GM18508 (cell line): ENCODE data around the gene CLECL1.

Source experiments
- ATAC-seq: cut with Tn5 transposase; IDR thresholded peaks from one replicate; pipeline ENCODE4 v1.9.1; 2021; ENCODE audit warnings: moderate number of reproducible peaks; ENCODE audit not compliant: insufficient read depth, unreplicated experiment

The CLECL1 gene

DNA sequence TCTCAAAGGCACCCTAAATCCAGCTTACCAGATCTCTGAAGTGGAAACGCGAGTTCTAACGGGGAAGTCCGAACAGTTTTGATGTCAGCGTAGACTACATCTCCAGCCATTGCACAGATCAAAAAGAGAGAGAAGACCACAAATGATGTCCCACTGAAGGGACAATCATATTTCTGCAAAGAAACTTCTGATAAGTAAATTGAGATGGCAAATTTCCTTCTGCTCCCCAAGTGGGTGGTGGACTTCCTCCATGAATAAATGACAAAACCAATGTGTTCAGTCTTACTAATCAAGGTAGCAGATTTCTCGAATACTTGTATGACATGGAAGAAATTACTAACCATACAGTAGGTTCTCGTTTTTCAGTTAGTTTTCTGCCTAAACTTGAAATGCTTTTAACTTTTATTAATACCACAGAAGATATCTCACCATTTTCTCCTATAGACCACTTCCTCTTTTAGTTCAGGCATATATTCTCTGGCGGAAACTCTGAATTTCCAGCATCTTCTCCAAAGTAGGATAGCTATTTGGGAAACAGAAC is at the start of gene CLECL1:
TSS of gene CLECL1 (minus strand) at position 177 of the 541 bp plus-strand sequence.
- no peak for ATAC-seq

DNA sequence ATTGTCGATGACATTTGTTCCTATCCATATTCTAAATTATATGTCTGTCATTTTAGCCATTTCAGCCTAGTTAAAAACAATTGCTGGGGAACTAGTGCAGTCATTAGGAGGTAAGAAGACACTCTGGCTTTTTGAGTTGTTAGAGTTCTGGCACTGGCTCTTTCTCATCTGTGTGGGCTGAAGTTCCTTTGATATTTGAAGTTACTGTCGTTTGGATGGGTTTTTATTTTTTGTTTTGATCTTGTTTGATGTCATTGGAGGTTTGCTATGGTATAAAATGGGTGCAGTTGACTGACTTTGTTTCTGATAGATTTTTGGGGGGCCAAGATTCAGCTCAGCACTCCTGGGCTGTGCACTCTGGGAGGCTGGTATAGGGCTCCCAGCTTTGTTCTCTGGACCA is 48.5 kb upstream of the CLECL1 start:
- ATAC-seq, result no peak

GRCh38 chr12:9779209-9779608 is 46.3 kb upstream of the CLECL1 start:
- ATAC-seq, result no peak

DNA sequence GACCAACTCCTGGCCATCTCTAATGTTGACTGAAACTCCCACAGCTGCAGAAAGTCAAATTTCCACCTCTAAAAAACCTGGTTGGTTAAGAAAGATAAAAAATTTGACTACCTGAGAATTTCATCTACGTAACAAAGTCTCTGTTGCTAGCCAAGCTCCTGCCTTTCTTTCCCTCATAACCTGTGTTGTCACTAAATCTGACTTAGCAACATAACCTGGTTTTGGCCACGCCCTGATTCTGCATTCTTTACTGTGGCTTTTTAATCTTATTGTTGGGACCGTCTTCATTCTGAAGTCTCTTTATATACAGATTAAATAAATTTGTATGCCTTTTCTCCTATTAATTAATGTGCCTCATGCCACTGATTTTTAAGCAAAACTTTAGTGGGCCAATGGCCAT is 43.9 kb upstream of the CLECL1 start:
- no peak for ATAC-seq

DNA sequence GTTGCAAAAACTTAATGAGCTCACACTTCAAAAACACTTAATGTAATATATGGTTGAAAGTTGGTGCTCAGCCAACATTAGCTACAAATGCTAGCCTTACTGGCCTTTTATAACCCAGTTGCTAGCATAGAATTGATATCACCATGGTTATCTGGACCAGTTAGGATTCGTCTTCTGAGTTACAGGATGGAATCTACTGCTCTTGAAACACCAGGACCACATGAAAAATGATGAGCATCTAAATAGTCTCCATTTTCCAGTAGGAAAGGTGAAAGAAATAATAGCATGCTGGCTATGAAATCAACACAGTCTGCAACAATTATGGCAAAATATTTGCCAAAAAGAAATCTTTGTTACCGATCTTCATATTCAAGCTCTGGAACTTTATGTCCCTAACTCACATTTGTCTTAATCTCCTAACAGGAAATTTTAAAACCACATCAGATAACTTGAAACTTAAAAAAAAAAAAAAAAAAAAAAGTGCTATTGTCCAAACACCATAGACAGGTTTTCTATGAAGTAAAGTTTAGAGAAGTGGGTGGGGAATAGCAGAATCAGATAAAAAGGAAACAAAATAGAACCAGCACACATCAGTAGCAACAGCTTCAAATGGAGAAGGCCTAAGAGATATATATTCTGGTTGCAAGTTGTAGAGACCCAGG is 40.5 kb upstream of the CLECL1 start:
- no peak for ATAC-seq

- no peak for ATAC-seq
Observed at GRCh38 chr12:9763025-9763424, 30.1 kb upstream of the CLECL1 start.

- ATAC-seq, result no peak
Observed at GRCh38 chr12:9762369-9762768, 29.5 kb upstream of the CLECL1 start.

DNA sequence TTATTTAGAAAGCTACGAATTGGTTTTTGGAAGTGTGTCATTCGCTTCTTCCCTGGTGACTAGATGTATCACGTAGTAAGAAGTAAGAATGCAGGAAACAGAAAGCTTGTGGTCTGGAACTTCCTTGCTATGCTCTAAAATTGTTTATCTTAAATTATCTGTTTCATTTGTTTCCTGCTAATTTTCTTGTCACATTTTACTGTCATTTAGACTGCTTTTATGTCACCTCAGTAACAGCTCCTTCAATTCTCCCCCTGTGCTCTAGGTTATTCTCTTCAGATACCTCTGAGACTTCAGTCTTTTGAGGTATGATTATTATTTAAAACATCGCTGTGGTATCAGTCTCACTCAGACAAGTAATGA is 28.5 kb upstream of the CLECL1 start:
- ATAC-seq, result no peak

DNA sequence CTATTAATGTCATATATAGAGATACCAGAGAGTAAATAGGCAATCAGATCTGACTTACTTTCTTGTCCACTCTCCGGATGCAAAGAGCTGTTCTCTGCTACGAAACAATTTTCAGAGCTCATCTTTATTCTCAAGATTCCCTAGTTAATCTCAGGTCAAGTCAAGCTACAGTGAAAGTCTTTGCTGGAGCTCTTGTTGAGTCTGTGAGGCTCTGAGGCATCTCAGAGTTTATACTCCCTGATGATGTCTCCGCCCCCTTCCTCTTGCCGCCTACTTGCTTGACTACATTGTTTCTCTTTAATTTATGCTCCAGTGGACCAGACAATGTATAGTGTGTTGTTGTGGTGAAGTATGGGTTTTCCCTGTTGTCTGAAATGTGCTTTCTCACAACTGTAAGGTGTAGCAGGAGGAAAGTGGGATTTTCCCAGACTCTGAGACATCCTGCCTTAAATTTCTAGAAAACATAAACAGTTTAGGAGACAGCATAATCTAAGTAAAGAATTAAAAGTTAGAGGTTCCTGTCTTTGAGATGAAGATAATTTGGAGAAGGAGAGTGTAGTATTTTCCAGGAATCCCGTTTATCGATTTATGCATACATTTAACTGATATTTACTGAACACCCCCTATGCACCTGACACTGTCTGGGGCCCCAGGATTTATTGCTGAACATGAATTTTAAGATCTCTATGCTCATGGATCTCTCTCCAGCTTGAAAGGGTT is 28.0 kb upstream of the CLECL1 start, which contains the start of gene CD69:
TSS of gene CD69 (minus strand) at position 203 of the 720 bp plus-strand sequence. CDS start at position 122, 81 bp downstream.
- no peak for ATAC-seq

GRCh38 chr12:9760120-9760519 is 27.2 kb upstream of the CLECL1 start:
- no peak for ATAC-seq

DNA sequence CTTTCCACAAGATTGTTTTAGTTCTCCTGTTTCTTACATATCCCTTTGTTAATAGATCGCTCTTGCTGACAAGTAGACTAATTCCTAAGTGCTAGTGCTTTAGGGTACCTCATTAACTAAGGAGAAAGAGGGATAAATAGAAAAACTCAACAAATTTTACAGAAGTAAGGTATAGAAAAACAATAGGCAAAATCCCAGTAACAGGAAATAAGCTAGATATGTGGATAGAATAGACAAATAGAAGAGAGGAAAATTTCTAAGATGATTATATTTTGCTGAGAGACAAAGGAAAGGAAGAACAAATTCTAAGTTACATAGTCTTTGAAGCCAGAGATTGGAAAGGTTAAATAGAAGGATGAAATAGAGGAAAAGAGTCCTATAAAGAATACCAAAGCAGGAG is 26.8 kb upstream of the CLECL1 start:
- no peak for ATAC-seq

DNA sequence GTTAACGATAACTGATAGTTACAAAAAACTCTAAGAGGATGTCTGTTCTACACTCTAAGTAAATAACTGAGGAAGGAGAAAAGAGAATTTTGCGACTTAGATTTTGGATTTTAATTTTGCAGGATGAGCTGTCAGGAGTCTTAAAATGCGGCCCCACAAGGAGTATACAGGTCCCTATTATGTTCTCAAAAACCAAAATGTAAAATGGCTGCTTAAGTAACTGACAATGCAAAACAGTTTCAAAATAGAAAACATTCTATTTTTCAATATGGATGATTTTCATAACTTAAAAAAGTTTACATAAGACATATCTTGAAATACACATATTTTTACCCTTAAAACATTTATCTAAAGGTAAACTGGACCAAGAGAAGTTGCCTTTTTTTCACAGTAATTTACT is 25.2 kb upstream of the CLECL1 start:
- no peak for ATAC-seq

DNA sequence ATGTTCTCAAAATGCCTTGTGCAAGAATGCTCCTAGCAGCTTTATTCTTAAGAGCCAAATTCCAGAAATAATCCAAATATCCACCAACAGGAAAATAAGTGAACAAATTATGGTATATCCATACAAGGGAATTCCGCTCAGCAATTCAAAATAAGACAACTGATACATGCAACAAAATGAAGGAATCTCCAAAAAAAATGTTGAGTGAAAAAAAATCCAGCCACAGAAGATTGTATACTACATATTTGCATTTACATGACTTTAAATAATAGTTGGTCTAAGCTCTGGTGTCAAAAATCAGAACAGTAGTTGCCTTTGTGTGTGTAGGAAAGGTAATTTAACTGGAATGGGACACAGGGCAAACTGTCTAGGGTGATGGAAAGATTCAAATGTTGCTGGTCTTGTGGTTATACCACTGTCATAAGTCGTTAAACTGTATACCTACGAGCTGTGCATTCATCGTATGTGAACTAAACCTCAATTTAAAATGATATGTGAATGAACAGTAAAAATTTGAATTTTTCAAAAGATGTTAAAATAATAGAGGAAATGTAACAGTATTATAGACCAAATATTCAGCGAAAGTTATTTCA is 24.6 kb upstream of the CLECL1 start:
- ATAC-seq, result no peak

GRCh38 chr12:9756706-9757105 is 23.8 kb upstream of the CLECL1 start:
- ATAC-seq, result no peak

DNA sequence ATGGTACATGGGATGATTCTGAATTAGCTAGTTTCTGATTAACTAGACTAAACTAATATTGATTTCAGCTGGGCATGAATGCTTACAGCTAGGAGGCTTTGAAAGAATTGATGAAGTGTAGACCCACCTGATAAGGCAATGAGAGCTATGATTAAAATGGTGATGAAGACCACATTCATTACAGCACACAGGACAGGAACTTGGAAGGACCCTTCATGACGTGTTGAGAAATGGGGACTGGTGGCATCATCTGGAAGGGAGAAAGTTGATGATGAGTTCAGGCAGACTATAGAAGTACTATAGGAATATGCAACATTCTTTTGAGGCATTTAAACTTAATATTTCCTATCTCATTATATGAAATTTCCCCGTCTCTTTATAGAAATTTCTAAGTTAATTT is 23.3 kb upstream of the CLECL1 start:
- no peak for ATAC-seq

- no peak for ATAC-seq
Observed at GRCh38 chr12:9755567-9755966, 22.7 kb upstream of the CLECL1 start.

GRCh38 chr12:9755035-9755434 is 22.1 kb upstream of the CLECL1 start:
- no peak for ATAC-seq

- ATAC-seq, result no peak
Observed at GRCh38 chr12:9754099-9754927, 21.4 kb upstream of the CLECL1 start.

- no peak for ATAC-seq
Observed at GRCh38 chr12:9753498-9753897, 20.6 kb upstream of the CLECL1 start.

- ATAC-seq, result no peak
Observed at GRCh38 chr12:9753073-9753472, 20.2 kb upstream of the CLECL1 start.
